Heart left ventricle (tissue), 13 donors: ENCODE measurements around the gene OR5K2.

Source experiments
- CTCF ChIP-seq, 12 donors: fragments of 200-600 bp; sonication (generic) in 4 of 12; IDR thresholded peaks; one replicate each; pipeline versions ENCODE4 v1.5.0 to v1.8.0; 2018 to 2022; ENCODE audit warnings: antibody characterized with exemption in 12 of 12, mild to moderate bottlenecking in 5 of 12
- POLR2A ChIP-seq, 2 donors: fragments of 450-650 bp; IDR thresholded peaks; one replicate each; pipeline ENCODE4 v1.6.1; 2017; ENCODE audit warnings: antibody characterized with exemption in 2 of 2, mild to moderate bottlenecking in 2 of 2, moderate library complexity in 2 of 2
- donor health status: ischemic (EF 13 %, LVEDD 7.1; RV severe dilation, severe dysfunction).
- donor health status: DM: no; HTN: yes; CAD: no.
- donor health status: DM: no; HTN: no; CAD: no.
- donor health status: ischemic (EF 25% LVEDD 6.9; RV normal size, moderate dysfunction).
- donor health status: ischemic (EF 25% LVEDD 5.7; RV mildly dilated, moderate dysfunction).
- donor health status: ischemic (EF 35%, LVEDD 5.7; RV mildly dilated, moderate dysfunction).
- donor health status: nonischemic (EF 11% LVEDD 7.7; RV severe dilation, severe dysfunction).
- donor health status: DM: yes; HTN: yes; CAD: no.
- donor health status: PGD.
- donor health status: ischemic (EF 29% LVEDD 5.4; RV normal size, mild dysfunction).
- donor health status: nonischemic (EF 23%, LVEDD 6.1; RV moderate dilation, normal function).

GRCh38 chr3:98500019-98500418, 2.5 kb downstream of the OR5K2 start:
- TF ChIP-seq CTCF (IDR thresholded peaks at IDR 0.05) (no peak), POLR2A (IDR thresholded peaks at IDR 0.05) (no peak)
